HCT116 (cell line): ENCODE measurements around the gene CTSG. TPM values are rescaled to one million over a fixed set of nuclear protein-coding genes. Genes with fewer than 3 reads are reported as not detected.

Experiments
- ATAC-seq: fragments of 200-7000 bp; cut with Tn5 transposase; 2 replicates; pipeline ENCODE4 v1.9.1; 2020; ENCODE audit warnings: mild to moderate bottlenecking, moderate library complexity
- BruUV-seq: library from RNA; stranded (reverse); fragments of 400-500 nt; replicated peaks from 2 replicates; lab custom pipeline; 2021; lab: Mats Ljungman, UMichigan
- CTCF ChIA-PET: fragments of 300-600 bp; sonication (Branson Sonifier 250); formaldehyde crosslinking; loops from one replicate; lab custom pipeline; 2021; ENCODE audit warnings: antibody characterized with exemption; lab: Charles Lee
- POLR2A ChIA-PET: fragments of 300-600, 350-600 bp; sonication (Branson Sonifier 250); formaldehyde crosslinking; loops from one replicate; lab custom pipeline; 2021; ENCODE audit warnings: antibody characterized with exemption; lab: Charles Lee
- RAD21 ChIA-PET, 2 experiments: fragments of 300-600 bp; sonication (Branson Sonifier 250); formaldehyde crosslinking; loops; one replicate each; lab custom pipeline; 2023; ENCODE audit warnings: low total read pairs in 2 of 2; ENCODE audit not compliant: uncharacterized antibody in 2 of 2, unreplicated experiment in 2 of 2, low non-redundant PET in 1 of 2; lab: Charles Lee
- DNase-seq: peaks from one replicate; pipeline ENCODE4 v3.0.0-alpha.2; 2010; ENCODE audit warnings: low read depth, low spot score
- H2AFZ ChIP-seq: fragments of 200-600 bp; shearing (Covaris generic), sonication (generic); 2 replicates; pipeline ENCODE4 v1.6.1; 2017; ENCODE audit warnings: low read depth, mixed run types, mixed read lengths, antibody characterized with exemption, low read length; ENCODE audit not compliant: poor library complexity, severe bottlenecking
- H3K27ac ChIP-seq: 2 replicates; pipeline ENCODE4 v1.5.1; 2012; ENCODE audit warnings: low read depth, low read length
- H3K27me3 ChIP-seq: fragments of 200-600 bp; sonication (generic); 2 replicates; pipeline ENCODE4 v1.6.1; 2016; ENCODE audit warnings: mixed run types, low read length, mixed read lengths; ENCODE audit not compliant: insufficient read depth
- H3K36me3 ChIP-seq, 2 experiments: fragments of 200-500 bp in 1 of 2; fragments of 200-600 bp in 1 of 2; sonication (Bioruptor generic) in 1 of 2; sonication (generic) in 1 of 2; 2 replicates each; pipeline versions ENCODE4 v1.5.1 to v1.6.1; 2014 to 2016; ENCODE audit warnings: low read length in 2 of 2, inconsistent platforms in 1 of 2, mixed read lengths in 1 of 2, mixed run types in 1 of 2; ENCODE audit not compliant: insufficient read depth in 2 of 2, control insufficient read depth in 1 of 2
- H3K4me1 ChIP-seq, 2 experiments: fragments of 200-600 bp in 1 of 2; sonication (generic) in 1 of 2; 2 replicates each; pipeline versions ENCODE4 v1.5.1 to v1.6.1; 2012 to 2017; ENCODE audit warnings: low read length in 2 of 2, inconsistent platforms in 1 of 2, mild to moderate bottlenecking in 1 of 2, mixed read lengths in 1 of 2, mixed run types in 1 of 2, moderate library complexity in 1 of 2; ENCODE audit not compliant: insufficient read depth in 2 of 2, control insufficient read depth in 1 of 2
- H3K4me2 ChIP-seq: fragments of 200-600 bp; sonication (generic); 2 replicates; pipeline ENCODE4 v1.6.1; 2017; ENCODE audit warnings: mixed run types, low read length, mixed read lengths
- H3K4me3 ChIP-seq, 2 experiments: fragments of 200-600 bp in 1 of 2; sonication (generic) in 1 of 2; replicated peaks in 1 of 2; 2 replicates each; pipeline ENCODE4 v1.5.1; 2011 to 2016; ENCODE audit warnings: low read length in 2 of 2, control low read depth in 1 of 2, low read depth in 1 of 2, mild to moderate bottlenecking in 1 of 2, mixed read lengths in 1 of 2, mixed run types in 1 of 2
- H3K79me2 ChIP-seq: fragments of 200-600 bp; sonication (generic); 2 replicates; pipeline ENCODE4 v1.6.1; 2017; ENCODE audit warnings: mild to moderate bottlenecking, mixed run types, low read length, moderate library complexity, mixed read lengths; ENCODE audit not compliant: insufficient read depth
- H3K9ac ChIP-seq: fragments of 200-600 bp; sonication (generic); 2 replicates; pipeline ENCODE4 v1.6.1; 2016; ENCODE audit warnings: low read length, mixed read lengths
- H3K9me2 ChIP-seq: fragments of 200-600 bp; sonication (generic), shearing (Covaris generic); 2 replicates; pipeline ENCODE4 v1.6.1; 2017; ENCODE audit warnings: mixed run types, mild to moderate bottlenecking, moderate library complexity; ENCODE audit not compliant: insufficient read depth
- H3K9me3 ChIP-seq, 2 experiments: fragments of 200-500 bp in 1 of 2; fragments of 200-600 bp in 1 of 2; sonication (Bioruptor generic) in 1 of 2; sonication (generic) in 1 of 2; 2 replicates each; pipeline ENCODE4 v1.6.1; 2014 to 2017; ENCODE audit warnings: low read length in 2 of 2, mixed read lengths in 2 of 2, inconsistent platforms in 1 of 2, low read depth in 1 of 2, mild to moderate bottlenecking in 1 of 2, mixed run types in 1 of 2, moderate library complexity in 1 of 2; ENCODE audit not compliant: control insufficient read depth in 1 of 2, insufficient read depth in 1 of 2
- H4K20me1 ChIP-seq: fragments of 200-600 bp; sonication (generic), shearing (Covaris generic); 2 replicates; pipeline ENCODE4 v1.6.1; 2017; ENCODE audit warnings: mixed run types, mild to moderate bottlenecking, moderate library complexity; ENCODE audit not compliant: insufficient read depth
- CTCF ChIP-seq, 3 experiments: fragments of 200-600 bp in 1 of 3; sonication (generic) in 1 of 3; IDR thresholded peaks in 2 of 3; conservative IDR thresholded peaks in 1 of 3; 2 replicates each; pipeline ENCODE4 v1.5.1; 2012 to 2017; ENCODE audit warnings: low read depth in 2 of 3, low read length in 2 of 3, antibody characterized with exemption in 1 of 3, borderline replicate concordance in 1 of 3, control low read depth in 1 of 3, mild to moderate bottlenecking in 1 of 3, mixed read lengths in 1 of 3, mixed run types in 1 of 3, moderate library complexity in 1 of 3; ENCODE audit not compliant: insufficient read depth in 1 of 3
- EGR1 ChIP-seq: IDR thresholded peaks from 2 replicates; pipeline ENCODE4 v1.6.1; 2012; ENCODE audit warnings: low read depth
- EZH2 ChIP-seq: fragments of 200-600 bp; sonication (generic); IDR thresholded peaks from 2 replicates; pipeline ENCODE4 v1.6.1; 2017; ENCODE audit warnings: antibody characterized with exemption, mixed run types
- EZH2phosphoT487 ChIP-seq: fragments of 200-600 bp; IDR thresholded peaks from 2 replicates; pipeline ENCODE4 v1.6.1; 2018; ENCODE audit warnings: antibody characterized with exemption, borderline replicate concordance
- JUND ChIP-seq: IDR thresholded peaks from 2 replicates; pipeline ENCODE4 v1.6.1; 2012
- RAD21 ChIP-seq: IDR thresholded peaks from 2 replicates; pipeline ENCODE4 v1.6.1; 2012; ENCODE audit warnings: low read depth, mild to moderate bottlenecking
- REST ChIP-seq: IDR thresholded peaks from 2 replicates; pipeline ENCODE4 v1.6.1; 2012; ENCODE audit warnings: low read depth
- SIN3A ChIP-seq: IDR thresholded peaks from 2 replicates; pipeline ENCODE4 v1.6.1; 2012; ENCODE audit warnings: low read depth
- SP1 ChIP-seq: IDR thresholded peaks from 2 replicates; pipeline ENCODE4 v1.6.1; 2012; ENCODE audit warnings: low read depth
- YY1 ChIP-seq: IDR thresholded peaks from 2 replicates; pipeline ENCODE4 v1.6.1; 2011; ENCODE audit warnings: low read length, low read depth, moderate library complexity, mild to moderate bottlenecking; ENCODE audit not compliant: insufficient replicate concordance; ENCODE audit errors: extremely low read depth
- ZBTB33 ChIP-seq: IDR thresholded peaks from 2 replicates; pipeline ENCODE4 v1.6.1; 2011; ENCODE audit warnings: mild to moderate bottlenecking, low read length, moderate library complexity; ENCODE audit not compliant: insufficient replicate concordance; ENCODE audit errors: extremely low read depth
- intact Hi-C: fragments of 100-400 bp; cut with micrococcal nuclease; formaldehyde crosslinking; loops from 2 replicates; pipeline ENCODE4 v1.10.0; 2022
- total RNA-seq: library from RNA; stranded (reverse); gene quantifications from one replicate; pipeline ENCODE4 v1.2.1, GENCODE V29; 2021; ENCODE audit not compliant: unreplicated experiment

The CTSG gene
- total RNA-seq, 1 experiment from 2014 or later = not detected

GRCh38 chr14:24605435-24606190 is 29.6 kb upstream of the CTSG start:
- no peaks in the 10 kb centered on the region for H3K9me3 ChIP-seq
- peak; percentile 10 for DNase-seq
- ChIA-PET RAD21 (no interaction called here), POLR2A (no interaction called here), CTCF (interaction anchor here (1.1 kb wide), 1 partner anchor 9 kb away, joined by 4 read pairs; no protein-coding TSS in a partner anchor)
- BruUV-seq = no TSS peak
- peak; percentile 27 to 93 (median 79); a peak in 4 of 6 replicates for TF ChIP-seq CTCF (IDR thresholded peaks at IDR 0.05 in 2 of 3, conservative IDR thresholded peaks at IDR 0.05 in 1 of 3; ENCODE audit: borderline replicate concordance in 1 of 3, insufficient read depth in 1 of 3, low read depth in 2 of 3, low read length in 2 of 3)
- TF ChIP-seq EZH2 = no peak
- peak; percentile 8; the same call in 1 of the 2 replicates for TF ChIP-seq RAD21
- TF ChIP-seq JUND = no peak
- intact Hi-C loops = no loop called here
- H3K27ac ChIP-seq = no peak overlapping the region
- H3K36me3 ChIP-seq = no peaks in the 10 kb centered on the region
- no peaks in the 10 kb centered on the region for H4K20me1 ChIP-seq
- no peaks in the 10 kb centered on the region for H3K9me2 ChIP-seq
- no peaks in the 10 kb centered on the region for H3K79me2 ChIP-seq
- H2AFZ ChIP-seq = no peak overlapping the region
- ATAC-seq = peak; percentile 96
- no peaks in the 10 kb centered on the region for H3K4me1 ChIP-seq
- H3K9ac ChIP-seq = no peak overlapping the region
- H3K27me3 ChIP-seq = no peaks in the 10 kb centered on the region
- no peak overlapping the region for H3K4me2 ChIP-seq
- no peak overlapping the region for H3K4me3 ChIP-seq

GRCh38 chr14:24597403-24597802 is 21.4 kb upstream of the CTSG start:
- no peak overlapping the region for H3K4me3 ChIP-seq
- no TSS peak for BruUV-seq
- no peaks in the 10 kb centered on the region for H4K20me1 ChIP-seq
- no peaks in the 10 kb centered on the region for H3K4me1 ChIP-seq
- DNase-seq (no peak), ATAC-seq (no peak)
- no peaks in the 10 kb centered on the region for H3K9me3 ChIP-seq
- no peak overlapping the region for H3K27ac ChIP-seq
- ChIA-PET CTCF (no interaction called here), RAD21 (no interaction called here), POLR2A (no interaction called here)
- no peaks in the 10 kb centered on the region for H3K9me2 ChIP-seq
- no peak overlapping the region for H3K4me2 ChIP-seq
- no peak overlapping the region for H2AFZ ChIP-seq
- H3K79me2 ChIP-seq = no peaks in the 10 kb centered on the region
- intact Hi-C loops = no loop called here
- no peaks in the 10 kb centered on the region for H3K27me3 ChIP-seq
- no peaks in the 10 kb centered on the region for H3K36me3 ChIP-seq
- H3K9ac ChIP-seq = no peak overlapping the region
- TF ChIP-seq REST (no peak), ZBTB33 (no peak), SP1 (no peak), EZH2phosphoT487 (no peak), YY1 (no peak), SIN3A (no peak), EGR1 (no peak), JUND (no peak)
